Ovary (tissue), 9 donors: ENCODE results near the gene EYS. TPM values are rescaled to one million over a fixed set of nuclear protein-coding genes. Genes with fewer than 3 reads are reported as not detected.

Source experiments
- DNase-seq, 5 donors: peaks; one replicate each; pipeline ENCODE4 v3.0.0-alpha.2; 2019 to 2020
- H3K27ac ChIP-seq, 2 donors: fragments of 200-600 bp; one replicate each; pipeline versions ENCODE4 v1.5.1 to v1.8.0; 2019 to 2022
- H3K27me3 ChIP-seq: fragments of 200-600 bp; one replicate; pipeline ENCODE4 v1.8.0; 2022
- H3K36me3 ChIP-seq: fragments of 200-600 bp; sonication (generic); one replicate; pipeline ENCODE4 v1.5.1; 2019
- H3K4me1 ChIP-seq: one replicate; pipeline ENCODE4 v1.8.1; 2013; ENCODE audit warnings: mild to moderate bottlenecking, moderate library complexity; ENCODE audit not compliant: insufficient read depth
- H3K4me3 ChIP-seq: fragments of 200-600 bp; sonication (generic); one replicate; pipeline ENCODE4 v1.5.1; 2017
- H3K9me3 ChIP-seq, 2 donors: fragments of 200-600 bp in 1 of 2; sonication (generic) in 1 of 2; one replicate each; pipeline versions ENCODE4 v1.5.1 to v1.8.1; 2013 to 2019; ENCODE audit warnings: mild to moderate bottlenecking in 1 of 2, moderate library complexity in 1 of 2
- EP300 ChIP-seq: sonication (generic); formaldehyde crosslinking; IDR thresholded peaks from one replicate; pipeline ENCODE4 v1.6.1; 2017; ENCODE audit warnings: antibody characterized with exemption
- POLR2A ChIP-seq: fragments of 450-650 bp; IDR thresholded peaks from one replicate; pipeline ENCODE4 v1.6.1; 2017; ENCODE audit warnings: antibody characterized with exemption, mild to moderate bottlenecking, moderate library complexity
- WGBS, 3 donors: extraction: QIAGEN DNeasy Blood & Tissue Kit in 1 of 3; methylation state at CpG; one replicate each; pipeline versions ENCODE4 v1.1.5 to v1.1.7; 2013 to 2017; 5-methylcytosine and 5-hydroxymethylcytosine counted together
- intact Hi-C, 4 donors: fragments of 100-400 bp; cut with DNase I; formaldehyde crosslinking; loops; one replicate each; pipeline versions ENCODE4 v1.11.0 to v1.15.1; 2022 to 2023
- polyA plus RNA-seq, 2 donors: library from polyadenylated mRNA; stranded (reverse); fragments of 200-250 nt in 1 of 2; fragments of 350-450 nt in 1 of 2; fragmentation: Illumina TruSeq in 1 of 2; extraction: RNeasy Lipid Tissue Mini Kit (QIAGEN cat#74804) in 1 of 2; gene quantifications; one replicate each; pipeline ENCODE4 v1.2.3, GENCODE V29; 2013 to 2014
- total RNA-seq, 7 donors: library from RNA; depleted of rRNA in 2 of 7; stranded (reverse); fragments of >200 nt in 2 of 7; fragmentation: NEBNext Ultra II Directional in 3 of 7; extraction: Animal tissue kit (Norgen Biotek cat#: 25700) in 3 of 7; gene quantifications; one replicate each; pipeline versions ENCODE4 v1.1.0 to v1.2.4, GENCODE V29; 2016 to 2023
- TF ChIP-seq, protein P1 (sequence below), 3 donors: fragments of 450-650 bp in 2 of 3; fragments of 200-600 bp in 1 of 3; IDR thresholded peaks; one replicate each; pipeline versions ENCODE4 v1.5.1 to v1.8.0; 2016 to 2022; ENCODE audit warnings: antibody characterized with exemption in 3 of 3, mild to moderate bottlenecking in 1 of 3
- donor health status: DM: no; HTN: no; CAD: no; lungs with moderate emphysema.
- donor health status: DM: no; HTN: no; CAD: no.
- donor health status: Bipolar disorder and iron deficiency.
- donor health status: DM: yes; HTN: yes; CAD: no.
- donor health status: DM: no; HTN: no; CAD: no.
- donor health status: DM: yes; HTN: yes; CAD: no.

The EYS gene
- total and polyA plus RNA-seq, 9 donors: under 0.01 to 0.03 (median 0.01) TPM; not detected in 6

DNA sequence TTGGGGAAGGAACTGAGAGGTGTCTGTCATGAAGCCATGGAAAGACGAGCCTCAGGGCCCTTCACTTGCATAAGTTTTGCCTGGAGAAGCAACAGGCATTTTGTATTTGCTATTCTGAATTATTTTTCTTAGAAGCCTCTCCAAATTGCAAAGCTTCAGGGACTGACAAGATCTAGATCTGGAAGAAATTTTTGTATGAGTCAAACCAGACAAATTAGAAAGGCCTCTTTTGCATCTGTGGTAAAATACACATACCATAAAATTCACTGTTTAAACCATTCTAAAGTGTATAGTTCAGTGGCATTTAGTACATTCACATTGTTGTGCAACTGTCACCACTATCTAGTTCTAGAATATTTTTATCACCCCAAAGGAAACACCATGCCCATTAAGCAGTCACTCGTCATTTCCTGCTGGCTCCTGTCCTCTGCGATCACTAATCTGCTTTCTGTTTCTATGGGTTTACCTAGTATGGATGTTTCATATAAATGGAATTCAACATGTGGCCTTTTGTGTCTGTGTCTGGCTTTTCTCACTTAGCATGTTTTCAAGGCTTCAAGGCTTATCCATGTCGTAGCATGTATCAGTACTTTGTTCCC lies 1802.3 kb downstream of the EYS start:
- TF ChIP-seq POLR2A (no peak), EP300 (no peak)
- TF ChIP-seq, protein P1, sequence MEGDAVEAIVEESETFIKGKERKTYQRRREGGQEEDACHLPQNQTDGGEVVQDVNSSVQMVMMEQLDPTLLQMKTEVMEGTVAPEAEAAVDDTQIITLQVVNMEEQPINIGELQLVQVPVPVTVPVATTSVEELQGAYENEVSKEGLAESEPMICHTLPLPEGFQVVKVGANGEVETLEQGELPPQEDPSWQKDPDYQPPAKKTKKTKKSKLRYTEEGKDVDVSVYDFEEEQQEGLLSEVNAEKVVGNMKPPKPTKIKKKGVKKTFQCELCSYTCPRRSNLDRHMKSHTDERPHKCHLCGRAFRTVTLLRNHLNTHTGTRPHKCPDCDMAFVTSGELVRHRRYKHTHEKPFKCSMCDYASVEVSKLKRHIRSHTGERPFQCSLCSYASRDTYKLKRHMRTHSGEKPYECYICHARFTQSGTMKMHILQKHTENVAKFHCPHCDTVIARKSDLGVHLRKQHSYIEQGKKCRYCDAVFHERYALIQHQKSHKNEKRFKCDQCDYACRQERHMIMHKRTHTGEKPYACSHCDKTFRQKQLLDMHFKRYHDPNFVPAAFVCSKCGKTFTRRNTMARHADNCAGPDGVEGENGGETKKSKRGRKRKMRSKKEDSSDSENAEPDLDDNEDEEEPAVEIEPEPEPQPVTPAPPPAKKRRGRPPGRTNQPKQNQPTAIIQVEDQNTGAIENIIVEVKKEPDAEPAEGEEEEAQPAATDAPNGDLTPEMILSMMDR (IDR thresholded peaks at IDR 0.05): no peak
- no peak for DNase-seq

DNA sequence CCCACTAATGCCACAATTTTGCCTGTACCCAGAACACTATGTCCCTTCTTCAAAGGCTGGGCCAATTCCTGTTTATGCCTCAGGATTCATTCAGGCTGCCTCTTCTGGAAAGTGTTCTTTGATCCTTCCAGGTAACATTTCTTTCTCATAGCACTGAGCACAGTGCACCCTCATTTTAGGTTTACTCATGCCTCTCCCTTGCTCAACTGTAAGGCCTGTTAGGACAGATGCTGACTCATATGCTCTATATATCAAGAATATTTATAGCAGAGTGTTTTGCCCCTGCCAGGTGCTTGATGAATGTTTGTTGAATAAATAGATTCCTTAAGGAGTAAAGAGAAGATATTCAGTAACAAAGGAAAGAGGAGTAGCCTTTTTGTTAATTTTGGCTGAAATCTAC lies 1807.5 kb downstream of the EYS start:
- Histone ChIP-seq H3K9me3 (no peaks in the 10 kb centered on the region), H3K27ac (no peak overlapping the region), H3K4me1 (no peaks in the 10 kb centered on the region), H3K27me3 (no peaks in the 10 kb centered on the region), H3K4me3 (no peak overlapping the region), H3K36me3 (no peaks in the 10 kb centered on the region)
- intact Hi-C loops: no loop called here
- TF ChIP-seq, protein P1 (IDR thresholded peaks at IDR 0.05): no peak
- TF ChIP-seq POLR2A: no peak
- TF ChIP-seq EP300: no peak
- DNase-seq: no peak

More for the DNA sequence above, 1802.3 kb downstream of the EYS start:
- Histone ChIP-seq H3K27me3 (no peaks in the 10 kb centered on the region), H3K4me1 (no peaks in the 10 kb centered on the region), H3K27ac (no peak overlapping the region), H3K4me3 (no peak overlapping the region), H3K9me3 (no peaks in the 10 kb centered on the region), H3K36me3 (no peaks in the 10 kb centered on the region)
- whole genome bisulfite sequencing, 3 donors: 84 to 88% (median 85%) methylated on average over 4 of the region's 4 CpGs
- intact Hi-C loops: no loop called here

DNA sequence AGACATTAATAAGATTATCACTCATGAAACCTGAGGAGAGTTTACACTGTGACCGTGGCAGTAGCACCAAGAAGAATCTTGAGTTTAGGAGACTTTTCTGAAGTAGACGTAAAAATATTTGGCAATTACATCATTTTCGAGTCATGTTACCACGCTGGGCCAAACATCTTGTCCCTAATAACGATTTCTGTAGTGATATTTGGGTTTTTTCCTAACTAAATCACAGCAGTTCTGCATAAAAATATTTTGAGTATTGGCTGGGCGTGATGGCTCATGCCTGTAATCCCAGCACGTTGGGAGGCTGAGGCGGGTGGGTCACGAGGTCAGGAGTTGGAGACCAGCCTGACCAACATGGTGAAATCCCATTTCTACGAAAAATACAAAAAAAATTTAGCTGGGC lies 1809.1 kb downstream of the EYS start:
- Histone ChIP-seq H3K4me3 (no peak overlapping the region), H3K27me3 (no peaks in the 10 kb centered on the region), H3K36me3 (no peaks in the 10 kb centered on the region), H3K4me1 (no peaks in the 10 kb centered on the region), H3K9me3 (no peaks in the 10 kb centered on the region), H3K27ac (no peak overlapping the region)
- DNase-seq: no peak
- intact Hi-C loops: no loop called here
- 82 to 83% (median 82%) methylated on average over 10 of the region's 10 CpGs for WGBS, 3 donors
- TF ChIP-seq POLR2A: no peak
- no peak for TF ChIP-seq EP300
- TF ChIP-seq, protein P1 (IDR thresholded peaks at IDR 0.05): no peak

DNA sequence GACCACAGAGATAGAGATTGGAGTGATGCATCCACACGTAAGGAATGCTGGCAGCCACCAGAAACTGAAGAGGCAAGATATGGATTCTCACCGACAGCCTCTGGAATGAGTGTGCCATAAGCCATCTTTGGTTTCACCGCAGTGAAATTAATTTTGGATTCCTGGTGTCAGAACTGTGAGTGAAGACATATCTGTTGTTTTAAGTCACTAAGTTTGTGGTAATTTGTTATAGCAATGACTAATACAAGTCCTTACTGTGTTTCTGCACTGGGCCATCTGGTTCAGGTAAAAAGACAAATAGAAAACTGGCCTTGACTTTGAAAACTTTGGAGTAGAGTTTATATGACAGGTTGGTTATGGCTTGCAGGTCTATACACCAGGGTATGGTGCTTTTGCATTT lies 1809.6 kb downstream of the EYS start:
- Histone ChIP-seq H3K27me3 (no peaks in the 10 kb centered on the region), H3K27ac (no peak overlapping the region), H3K4me3 (no peak overlapping the region), H3K36me3 (no peaks in the 10 kb centered on the region), H3K4me1 (no peaks in the 10 kb centered on the region), H3K9me3 (no peaks in the 10 kb centered on the region)
- WGBS, 3 donors: 85 to 91% (median 85%) methylated on average over 3 of the region's 3 CpGs
- intact Hi-C loops: no loop called here
- TF ChIP-seq POLR2A (no peak), EP300 (no peak)
- TF ChIP-seq, protein P1 (IDR thresholded peaks at IDR 0.05): no peak
- no peak for DNase-seq
